WERI-Rb-1 (cell line): ENCODE measurements around the gene ANKRD13A.
"Not testable (repeated sequence)": the region's sequence is repeated elsewhere in the genome, so short reads cannot be mapped to it uniquely, and the experiment has no call there.

ENCODE experiments used
- DNase-seq: peaks from one replicate; pipeline ENCODE4 v3.0.0-alpha.2; 2020
- H3K27ac ChIP-seq: fragments of 250-450 bp; sonication (Bioruptor Pico); 2 replicates; pipeline ENCODE4 v1.5.1; 2020; ENCODE audit warnings: mild to moderate bottlenecking, moderate library complexity
- H3K27me3 ChIP-seq: fragments of 250-450 bp; sonication (Bioruptor Pico); 2 replicates; pipeline ENCODE4 v1.5.1; 2021; ENCODE audit warnings: mild to moderate bottlenecking, low read depth, moderate library complexity; ENCODE audit not compliant: insufficient read depth, severe bottlenecking
- H3K36me3 ChIP-seq: fragments of 250-450 bp; sonication (Bioruptor Pico); 2 replicates; pipeline ENCODE4 v1.5.1; 2020; ENCODE audit warnings: mild to moderate bottlenecking, moderate library complexity
- H3K4me3 ChIP-seq: 2 replicates; pipeline ENCODE4 v1.5.1; 2011; ENCODE audit warnings: low read depth, mild to moderate bottlenecking, control low read depth, low read length
- H3K9me3 ChIP-seq: fragments of 250-450 bp; sonication (Bioruptor Pico); 2 replicates; pipeline ENCODE4 v1.5.1; 2021; ENCODE audit warnings: mild to moderate bottlenecking, moderate library complexity; ENCODE audit not compliant: severe bottlenecking
- CTCF ChIP-seq: IDR thresholded peaks from 2 replicates; pipeline ENCODE4 v1.5.1; 2011; ENCODE audit warnings: low read depth, mild to moderate bottlenecking, control low read depth, inconsistent platforms, low read length

Gene ANKRD13A

GRCh38 chr12:109983432-109984142 is 15.6 kb upstream of the ANKRD13A start:
- Histone ChIP-seq H3K27me3 (no peaks in the 10 kb centered on the region), H3K36me3 (peaks cover 85% of the 10 kb centered on the region), H3K9me3 (no peaks in the 10 kb centered on the region), H3K27ac (no peak overlapping the region), H3K4me3 (no peak overlapping the region)
- TF ChIP-seq CTCF = no peak
- no peak for DNase-seq

- H3K27ac ChIP-seq, H3K4me3 ChIP-seq, H3K27me3 ChIP-seq, H3K9me3 ChIP-seq, DNase-seq: not testable (repeated sequence)
- peaks cover 69% of the 10 kb centered on the region for H3K36me3 ChIP-seq
These were observed 13.0 kb upstream of the ANKRD13A start for GRCh38 chr12:109986236-109986635.

GRCh38 chr12:109987615-109988014 is 11.6 kb upstream of the ANKRD13A start:
- DNase-seq = no peak
- Histone ChIP-seq H3K36me3 (peaks cover 60% of the 10 kb centered on the region), H3K4me3 (no peak overlapping the region), H3K27ac (no peak overlapping the region), H3K27me3 (no peaks in the 10 kb centered on the region), H3K9me3 (no peaks in the 10 kb centered on the region)
- no peak for TF ChIP-seq CTCF

- Histone ChIP-seq H3K9me3 (no peaks in the 10 kb centered on the region), H3K4me3 (no peak overlapping the region), H3K27ac (no peak overlapping the region), H3K36me3 (peaks cover 53% of the 10 kb centered on the region), H3K27me3 (no peaks in the 10 kb centered on the region)
- no peak for TF ChIP-seq CTCF
- no peak for DNase-seq
These were observed 11.0 kb upstream of the ANKRD13A start for GRCh38 chr12:109988274-109988673.

DNA sequence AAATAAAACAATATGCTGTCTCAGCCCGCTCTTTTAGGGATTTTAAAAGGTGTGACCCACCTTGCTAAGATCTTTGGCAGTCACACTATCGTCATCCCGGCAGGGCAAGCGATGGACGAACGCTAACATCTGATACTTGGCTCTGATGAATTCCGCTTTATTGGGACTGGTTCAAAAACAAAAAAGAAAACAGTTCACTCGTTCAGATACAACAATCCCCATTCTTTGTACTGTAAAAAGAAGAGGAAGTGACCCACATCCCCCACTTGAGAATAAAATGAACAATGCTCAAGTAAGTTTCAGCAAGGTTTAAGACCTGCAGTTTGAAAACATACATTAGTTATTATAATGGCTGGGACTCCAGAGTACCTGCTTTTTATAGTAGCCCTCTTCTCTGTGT is 10.3 kb upstream of the ANKRD13A start:
- Histone ChIP-seq H3K4me3 (no peak overlapping the region), H3K36me3 (peaks cover 47% of the 10 kb centered on the region)

DNA sequence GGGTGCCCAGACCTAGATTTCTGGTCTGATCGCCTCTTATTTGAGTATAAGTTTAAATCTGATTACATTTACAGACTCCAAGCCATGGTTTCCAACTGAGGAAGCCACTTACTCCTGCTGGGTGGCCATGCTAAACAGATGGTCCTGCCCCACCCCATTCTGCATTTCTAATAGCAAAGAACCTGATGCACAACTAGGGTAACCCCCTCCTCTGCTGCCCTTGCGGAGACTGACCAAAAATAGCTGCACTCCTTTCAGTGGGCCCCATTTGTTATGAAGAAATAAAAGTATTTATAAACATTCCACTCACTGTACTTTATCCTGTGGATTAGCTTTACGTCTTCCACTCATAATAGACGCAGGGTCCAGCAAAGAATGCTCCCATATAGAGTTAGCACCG is 9.8 kb upstream of the ANKRD13A start:
- no peak overlapping the region for H3K4me3 ChIP-seq
- H3K36me3 ChIP-seq = peaks cover 42% of the 10 kb centered on the region
- no peaks in the 10 kb centered on the region for H3K27me3 ChIP-seq
- DNase-seq = peak; percentile 62
- peak overlapping the region; percentile 57 for H3K27ac ChIP-seq
- TF ChIP-seq CTCF = no peak
- H3K9me3 ChIP-seq = no peaks in the 10 kb centered on the region

More for the DNA sequence above, 10.3 kb upstream of the ANKRD13A start:
- Histone ChIP-seq H3K9me3 (no peaks in the 10 kb centered on the region), H3K27ac (peak overlapping the region; percentile 57), H3K27me3 (no peaks in the 10 kb centered on the region)
- no peak for TF ChIP-seq CTCF
- DNase-seq = no peak
